ENCODE data around the gene EYA3. TPM values are rescaled to one million over a fixed set of nuclear protein-coding genes. Genes with fewer than 3 reads are reported as not detected.

EYA3 gene
- total and polyA plus RNA-seq, 10 of the 15 experiments (the other 5 are each of a cell fraction or from before 2014, with no cell fraction given) = 13.0 to 46.6 (median 23.4) TPM

GRCh38 chr1:28126212-28126611 is 37.8 kb upstream of the EYA3 start:
- intact Hi-C loops (cut with micrococcal nuclease; ENCODE audit: unreplicated experiment) = no loop called here
- H3K4me2 ChIP-seq (ENCODE audit: control insufficient read depth, insufficient read depth) = no peak overlapping the region
- TF ChIP-seq MLLT1 (IDR thresholded peaks at IDR 0.05) (no peak), ZNF384 (IDR thresholded peaks at IDR 0.05; ENCODE audit: borderline replicate concordance, low read depth, low read length) (no peak), GABPA (IDR thresholded peaks at IDR 0.05; ENCODE audit: low read depth) (no peak), BCLAF1 (IDR thresholded peaks at IDR 0.05) (no peak), IRF4 (IDR thresholded peaks at IDR 0.05; ENCODE audit: low read depth, low read length) (no peak), REST (IDR thresholded peaks at IDR 0.05; ENCODE audit: low read depth, low read length) (no peak), SUZ12 (IDR thresholded peaks at IDR 0.05; ENCODE audit: unreplicated experiment) (no peak), NKRF (conservative IDR thresholded peaks at IDR 0.05) (no peak), ZBTB11 (CRISPR knock-in tag; IDR thresholded peaks at IDR 0.05) (no peak)

More at GRCh38 chr1:28126212-28126611, 37.8 kb upstream of the EYA3 start:
- Histone ChIP-seq H3K9ac (ENCODE audit: control insufficient read depth, insufficient read depth, low read length) (no peak overlapping the region), H3K36me3 (ENCODE audit: control insufficient read depth in 2 of 2, insufficient read depth in 2 of 2, low read length in 1 of 2) (no peaks in the 10 kb centered on the region), H2AFZ (ENCODE audit: control insufficient read depth, low read depth, low read length) (no peak overlapping the region), H3K9me3 (replicated peaks; ENCODE audit: control insufficient read depth, insufficient read depth, low read length) (no peaks in the 10 kb centered on the region), H3K27me3 (replicated peaks in 1 of 2; ENCODE audit: control insufficient read depth in 2 of 2, insufficient read depth in 2 of 2, low read length in 1 of 2) (no peaks in the 10 kb centered on the region), H4K20me1 (ENCODE audit: control insufficient read depth, insufficient read depth) (no peaks in the 10 kb centered on the region), H3K4me3 (no peak overlapping the region), H3K27ac (ENCODE audit: control insufficient read depth, insufficient read depth) (no peak overlapping the region), H3K79me2 (ENCODE audit: control insufficient read depth, insufficient read depth, low read length) (no peaks in the 10 kb centered on the region), H3K4me1 (ENCODE audit: control insufficient read depth, insufficient read depth, low read length) (peaks cover 33% of the 10 kb centered on the region)
- no peak for ATAC-seq
- no peak for DNase-seq (ENCODE audit: low read depth, low spot score)
- FAIRE-seq = no peak
- POLR2A ChIA-PET = interaction anchor here (0.7 to 2.0 kb wide), 7 partner anchors 8 to 22 kb away, joined by 4 to 6 read pairs (median 5); no protein-coding TSS in a partner anchor
- RAD21 ChIA-PET (ENCODE audit: unreplicated experiment) = interaction anchor here (0.8 to 1.8 kb wide), 6 partner anchors 11 to 83 kb away, joined by 3 to 7 read pairs (median 6); no protein-coding TSS in a partner anchor
- CTCF ChIA-PET = interaction anchor here (0.8 to 2.2 kb wide), 6 partner anchors 9 to 83 kb away, joined by 3 to 7 read pairs (median 5); no protein-coding TSS in a partner anchor
- SMC1A ChIA-PET (ENCODE audit: uncharacterized antibody, unreplicated experiment) = interaction anchor here (1.0 to 8.3 kb wide), 8 partner anchors 9 to 51 kb away, joined by 3 to 41 read pairs (median 9); partner anchors contain the start of gene PTAFR
- in situ Hi-C loops (cut with MboI) = no loop called here
- 75% methylated on average over 3 of the region's 3 CpGs for WGBS (ENCODE audit: insufficient coverage, insufficient replicate concordance, low lambda C conversion rate, missing lambda C conversion rate)
- BruUV-seq (replicated peaks) = no TSS peak
